A673 (cell line): ENCODE data around the gene IL1B. TPM values are rescaled to one million over a fixed set of nuclear protein-coding genes. Genes with fewer than 3 reads are reported as not detected.
"Not testable (repeated sequence)": the region's sequence is repeated elsewhere in the genome, so short reads cannot be mapped to it uniquely, and the experiment has no call there.

ENCODE experiments used
- BruUV-seq: library from RNA; stranded (reverse); fragments of 400-500 nt; replicated peaks from 2 replicates; lab custom pipeline; 2021; lab: Mats Ljungman, UMichigan
- CTCF ChIA-PET: fragments of 300-600 bp; sonication (Branson Sonifier 250); formaldehyde crosslinking; loops from one replicate; lab custom pipeline; 2022; ENCODE audit warnings: antibody characterized with exemption; lab: Charles Lee
- POLR2A ChIA-PET: fragments of 300-600 bp; sonication (Branson Sonifier 250); formaldehyde crosslinking; loops from one replicate; lab custom pipeline; 2022; ENCODE audit warnings: antibody characterized with exemption; ENCODE audit not compliant: low non-redundant PET; lab: Charles Lee
- DNase-seq: peaks from one replicate; pipeline ENCODE4 v3.0.0-alpha.2; 2015; ENCODE audit warnings: low spot score
- H3K27ac ChIP-seq: fragments of 200-600 bp; sonication (generic); 2 replicates; pipeline ENCODE4 v1.5.1; 2016; ENCODE audit warnings: mixed run types, low read depth, mild to moderate bottlenecking, mixed read lengths, antibody characterized with exemption, low read length; ENCODE audit not compliant: poor library complexity, severe bottlenecking
- H3K27me3 ChIP-seq: fragments of 200-600 bp; sonication (generic); replicated peaks from 2 replicates; pipeline ENCODE4 v1.6.1; 2017; ENCODE audit warnings: mixed run types, low read depth, mild to moderate bottlenecking, mixed read lengths, antibody characterized with exemption, low read length; ENCODE audit not compliant: insufficient read depth, poor library complexity
- H3K36me3 ChIP-seq: fragments of 200-600 bp; sonication (generic); 2 replicates; pipeline ENCODE4 v1.6.1; 2016; ENCODE audit warnings: mixed run types, mild to moderate bottlenecking, mixed read lengths, antibody characterized with exemption, low read length; ENCODE audit not compliant: insufficient read depth, poor library complexity, severe bottlenecking
- H3K4me1 ChIP-seq: fragments of 200-600 bp; sonication (generic); 2 replicates; pipeline ENCODE4 v1.6.1; 2017; ENCODE audit warnings: mixed run types, mild to moderate bottlenecking, mixed read lengths, antibody characterized with exemption, low read length; ENCODE audit not compliant: insufficient read depth, poor library complexity, severe bottlenecking
- H3K4me3 ChIP-seq: fragments of 200-600 bp; sonication (generic); 2 replicates; pipeline ENCODE4 v1.5.1; 2016; ENCODE audit warnings: low read depth, mixed run types, mild to moderate bottlenecking, mixed read lengths, low read length; ENCODE audit not compliant: poor library complexity, severe bottlenecking
- H3K9me3 ChIP-seq: fragments of 200-600 bp; sonication (generic); 2 replicates; pipeline ENCODE4 v1.6.1; 2016; ENCODE audit warnings: mixed run types, low read depth, mild to moderate bottlenecking, mixed read lengths, antibody characterized with exemption, low read length; ENCODE audit not compliant: poor library complexity, severe bottlenecking
- EZH2 ChIP-seq: fragments of 200-600 bp; sonication (generic); IDR thresholded peaks from 2 replicates; pipeline ENCODE4 v1.6.1; 2017; ENCODE audit warnings: borderline replicate concordance, low read depth, mild to moderate bottlenecking, mixed read lengths, antibody characterized with exemption, low read length; ENCODE audit not compliant: poor library complexity, severe bottlenecking
- intact Hi-C: fragments of 100-400 bp; cut with micrococcal nuclease; formaldehyde crosslinking; loops from one replicate; pipeline ENCODE4 v1.10.0; 2022; ENCODE audit not compliant: unreplicated experiment
- total RNA-seq: library from RNA; stranded (reverse); gene quantifications from 2 replicates; pipeline ENCODE4 v1.2.3, GENCODE V29; 2021
- TF ChIP-seq, protein P1 (sequence below): fragments of 300-800, 200-600 bp; sonication (generic); conservative IDR thresholded peaks from 2 replicates; pipeline ENCODE4 v1.5.1; 2017; ENCODE audit warnings: low read depth, mild to moderate bottlenecking, antibody characterized with exemption, low read length, moderate library complexity, mixed read lengths

IL1B gene
- total RNA-seq, 1 experiment from 2014 or later = 2.1 TPM

DNA sequence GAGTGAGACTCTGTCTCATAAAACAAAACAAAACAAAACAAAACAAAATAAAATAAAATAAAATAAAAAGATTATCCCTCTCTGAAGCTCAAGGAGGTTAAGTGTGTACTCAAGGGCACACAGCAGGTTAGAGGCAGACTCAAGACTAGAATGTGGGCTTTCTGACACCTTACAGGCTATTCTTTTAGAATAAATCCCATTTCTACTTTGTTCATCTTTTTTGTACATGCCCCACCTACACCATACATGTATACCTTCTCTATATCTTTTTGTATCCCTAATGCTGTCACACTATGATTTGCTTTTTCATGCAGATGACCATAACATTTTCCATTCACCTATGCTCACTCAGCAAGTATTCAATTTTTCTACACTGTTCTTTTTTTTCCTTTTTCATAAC is 2.6 kb downstream of the IL1B start:
- no peak for TF ChIP-seq EZH2
- TF ChIP-seq, protein P1, sequence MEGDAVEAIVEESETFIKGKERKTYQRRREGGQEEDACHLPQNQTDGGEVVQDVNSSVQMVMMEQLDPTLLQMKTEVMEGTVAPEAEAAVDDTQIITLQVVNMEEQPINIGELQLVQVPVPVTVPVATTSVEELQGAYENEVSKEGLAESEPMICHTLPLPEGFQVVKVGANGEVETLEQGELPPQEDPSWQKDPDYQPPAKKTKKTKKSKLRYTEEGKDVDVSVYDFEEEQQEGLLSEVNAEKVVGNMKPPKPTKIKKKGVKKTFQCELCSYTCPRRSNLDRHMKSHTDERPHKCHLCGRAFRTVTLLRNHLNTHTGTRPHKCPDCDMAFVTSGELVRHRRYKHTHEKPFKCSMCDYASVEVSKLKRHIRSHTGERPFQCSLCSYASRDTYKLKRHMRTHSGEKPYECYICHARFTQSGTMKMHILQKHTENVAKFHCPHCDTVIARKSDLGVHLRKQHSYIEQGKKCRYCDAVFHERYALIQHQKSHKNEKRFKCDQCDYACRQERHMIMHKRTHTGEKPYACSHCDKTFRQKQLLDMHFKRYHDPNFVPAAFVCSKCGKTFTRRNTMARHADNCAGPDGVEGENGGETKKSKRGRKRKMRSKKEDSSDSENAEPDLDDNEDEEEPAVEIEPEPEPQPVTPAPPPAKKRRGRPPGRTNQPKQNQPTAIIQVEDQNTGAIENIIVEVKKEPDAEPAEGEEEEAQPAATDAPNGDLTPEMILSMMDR = no peak
- Histone ChIP-seq H3K4me3 (no peak overlapping the region), H3K27ac (no peak overlapping the region), H3K27me3 (no peaks in the 10 kb centered on the region), H3K4me1 (peaks cover 26% of the 10 kb centered on the region), H3K36me3 (no peaks in the 10 kb centered on the region), H3K9me3 (no peaks in the 10 kb centered on the region)
- intact Hi-C loops = no loop called here
- CTCF ChIA-PET = no interaction called here
- no peak for DNase-seq
- POLR2A ChIA-PET = no interaction called here
- BruUV-seq = no TSS peak

DNA sequence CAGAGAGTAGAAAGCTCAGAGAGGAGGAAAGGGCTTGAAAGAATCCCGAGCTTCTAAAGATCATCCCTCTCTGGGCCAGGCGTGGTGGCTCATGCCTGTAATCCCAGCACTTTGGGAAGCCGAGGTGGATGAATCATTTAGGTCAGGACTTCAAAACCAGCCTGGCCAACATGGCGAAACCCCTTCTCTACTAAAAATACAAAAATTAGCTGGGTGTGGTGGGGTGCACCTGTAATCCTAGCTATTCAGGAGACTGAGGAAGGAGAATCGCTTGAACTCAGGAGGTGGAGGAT is 3.0 kb downstream of the IL1B start:
- CTCF ChIA-PET, BruUV-seq, POLR2A ChIA-PET, H3K4me3 ChIP-seq, DNase-seq, H3K36me3 ChIP-seq, intact Hi-C loops, H3K27me3 ChIP-seq, H3K27ac ChIP-seq, H3K9me3 ChIP-seq: not testable (repeated sequence)
- peaks cover 26% of the 10 kb centered on the region for H3K4me1 ChIP-seq

DNA sequence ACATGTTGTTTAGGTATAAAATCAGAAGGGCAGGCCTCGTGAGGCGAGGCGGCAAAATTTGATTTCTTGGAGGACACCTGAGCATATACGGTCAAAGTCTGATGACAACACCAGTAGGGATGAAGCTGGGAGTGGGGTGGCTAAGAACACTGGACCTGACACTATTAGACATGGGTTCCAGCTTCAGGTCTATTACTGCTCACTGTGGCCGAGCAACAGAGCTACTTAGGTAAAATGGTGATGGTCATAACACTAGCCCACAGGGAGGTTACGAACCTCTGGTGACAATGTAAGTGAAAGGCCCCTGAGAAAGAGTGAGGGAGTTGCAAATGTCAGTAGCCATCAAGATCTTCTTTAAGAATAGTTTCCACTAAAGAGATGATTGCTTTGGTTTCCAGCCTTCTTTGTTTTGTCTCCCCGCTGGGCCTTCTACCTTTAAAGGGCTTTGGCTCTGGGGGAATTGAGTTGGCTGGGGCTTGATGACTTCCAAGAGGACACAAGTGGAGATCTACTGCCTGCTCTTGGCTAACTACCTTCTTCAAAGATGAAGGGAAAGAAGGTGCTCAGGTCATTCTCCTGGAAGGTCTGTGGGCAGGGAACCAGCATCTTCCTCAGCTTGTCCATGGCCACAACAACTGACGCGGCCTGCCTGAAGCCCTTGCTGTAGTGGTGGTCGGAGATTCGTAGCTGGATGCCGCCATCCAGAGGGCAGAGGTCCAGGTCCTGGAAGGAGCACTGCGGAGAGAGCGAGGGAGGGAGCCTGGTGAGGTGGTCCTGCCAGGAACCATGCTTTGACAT is 3.5 kb downstream of the IL1B start:
- no peak overlapping the region for H3K27ac ChIP-seq

More for the DNA sequence above, 3.5 kb downstream of the IL1B start:
- no peak overlapping the region for H3K4me3 ChIP-seq
- no peaks in the 10 kb centered on the region for H3K9me3 ChIP-seq
- ChIA-PET POLR2A (no interaction called here), CTCF (no interaction called here)
- H3K27me3 ChIP-seq = no peaks in the 10 kb centered on the region
- no TSS peak for BruUV-seq
- H3K36me3 ChIP-seq = no peaks in the 10 kb centered on the region
- peaks cover 26% of the 10 kb centered on the region for H3K4me1 ChIP-seq
- TF ChIP-seq, protein P1 = no peak
- TF ChIP-seq EZH2 = no peak
- intact Hi-C loops = no loop called here
- no peak for DNase-seq
